HepG2 (cell line): Measurements from ENCODE around the gene MATN1. TPM values are rescaled to one million over a fixed set of nuclear protein-coding genes. Genes with fewer than 3 reads are reported as not detected.

Experiments used
- ARNT ChIP-seq: fragments of 450-650 bp; IDR thresholded peaks from 2 replicates; pipeline ENCODE4 v1.6.1; 2017
- CCDC6 ChIP-seq: sonication (generic); formaldehyde crosslinking; IDR thresholded peaks from 2 replicates; pipeline ENCODE4 v1.8.1; 2022; ENCODE audit warnings: mild to moderate bottlenecking, missing genetic modification reagents, moderate library complexity
- EZH2 ChIP-seq: conservative IDR thresholded peaks from 2 replicates; pipeline ENCODE4 v1.6.1; 2012; ENCODE audit warnings: mild to moderate bottlenecking, low read depth, low read length, moderate library complexity
- GABPB1 ChIP-seq: IDR thresholded peaks from 2 replicates; pipeline ENCODE4 v1.6.1; 2016; ENCODE audit warnings: mild to moderate bottlenecking, missing genetic modification reagents, moderate library complexity, missing compliant biosample characterization
- KDM1A ChIP-seq: IDR thresholded peaks from 2 replicates; pipeline ENCODE4 v1.6.1; 2016; ENCODE audit warnings: missing compliant biosample characterization
- NAIF1 ChIP-seq: sonication (generic); formaldehyde crosslinking; IDR thresholded peaks from 2 replicates; pipeline ENCODE4 v1.5.0; 2020; ENCODE audit warnings: mild to moderate bottlenecking, missing genetic modification reagents, borderline replicate concordance
- ZBTB43 ChIP-seq: sonication (generic); formaldehyde crosslinking; conservative IDR thresholded peaks from 2 replicates; pipeline ENCODE4 v1.4.0; 2020; ENCODE audit warnings: missing genetic modification reagents
- ZNF572 ChIP-seq: sonication (generic); formaldehyde crosslinking; IDR thresholded peaks from 2 replicates; pipeline ENCODE4 v1.5.1; 2020; ENCODE audit warnings: mild to moderate bottlenecking, missing genetic modification reagents
- ZNF616 ChIP-seq: sonication (generic); formaldehyde crosslinking; IDR thresholded peaks from 2 replicates; pipeline ENCODE4 v1.5.0; 2020; ENCODE audit warnings: low read depth, mild to moderate bottlenecking, missing genetic modification reagents
- ZNF7 ChIP-seq: IDR thresholded peaks from 2 replicates; pipeline ENCODE4 v1.6.1; 2016; ENCODE audit warnings: missing biosample characterization, missing genetic modification reagents
- polyA plus RNA-seq, 8 experiments: library from polyadenylated mRNA; depleted of rRNA in 3 of 8; stranded (reverse) in 7 of 8; unstranded in 1 of 8; fragments of >200 nt; fragmentation: Illumina TruSeq in 4 of 8; extraction: Trizol in 4 of 8; gene quantifications; 2 replicates each; pipeline versions ENCODE4 v1.2.1 to v1.2.3, GENCODE V29; 2011 to 2016; ENCODE audit warnings: low read depth in 4 of 8, missing spikeins in 1 of 8, mixed read lengths in 1 of 8; ENCODE audit not compliant: insufficient read depth in 1 of 8
- total RNA-seq, 5 experiments: library from RNA; depleted of rRNA; stranded (reverse); fragments of >200 nt; fragmentation: Illumina TruSeq; extraction: Trizol; gene quantifications; 2 replicates each; pipeline ENCODE4 v1.2.3, GENCODE V29; 2016; ENCODE audit warnings: low read depth in 1 of 5
- TF ChIP-seq, protein P1 (sequence below), 2 experiments: sonication (generic) in 1 of 2; formaldehyde crosslinking in 1 of 2; IDR thresholded peaks; 2 replicates each; pipeline versions ENCODE4 v1.6.1 to v1.9.0; 2014 to 2022; ENCODE audit warnings: antibody characterized with exemption in 1 of 2, borderline replicate concordance in 1 of 2, inconsistent platforms in 1 of 2, low read depth in 1 of 2, missing genetic modification reagents in 1 of 2

The MATN1 gene
- total and polyA plus RNA-seq, 2 of the 13 experiments (the other 11 are each of a cell fraction or from before 2014, with no cell fraction given): 0.04 to 0.05 TPM

DNA sequence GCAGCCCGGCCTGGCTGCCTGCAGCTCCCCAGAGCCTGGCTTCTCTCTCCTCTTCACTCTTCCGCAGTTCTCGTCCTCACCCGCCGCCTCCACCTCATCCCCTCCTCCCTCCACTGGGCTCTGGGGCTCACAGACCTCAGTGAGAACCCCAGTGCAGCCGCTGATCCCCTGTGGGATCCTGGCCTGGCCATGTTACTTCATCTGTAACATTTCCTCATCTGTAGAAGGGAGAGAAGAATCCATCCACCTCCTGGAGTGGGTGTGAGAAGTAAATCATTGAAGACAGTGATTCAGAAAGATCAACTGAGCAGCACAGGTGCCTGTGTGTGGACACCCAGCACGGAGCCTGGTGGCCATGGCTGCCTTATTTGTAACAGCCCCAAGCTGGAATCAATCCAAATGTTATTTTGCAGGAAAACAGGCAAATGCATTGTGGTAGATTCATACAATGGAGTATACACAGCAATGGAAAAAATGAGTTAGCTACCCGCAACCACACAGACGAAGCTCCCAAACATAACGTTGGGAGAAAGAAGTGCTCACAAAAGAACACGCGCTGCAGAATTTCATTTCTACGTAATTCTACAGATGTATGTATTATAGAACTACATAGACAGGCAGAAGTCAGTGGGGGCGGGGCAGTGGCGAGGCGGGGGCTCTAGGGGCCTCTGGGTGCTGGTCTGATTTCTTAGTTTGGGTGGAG lies 25.5 kb upstream of the MATN1 start (continued):
- TF ChIP-seq KDM1A (CRISPR knock-in tag) (no peak), ZBTB43 (CRISPR knock-in tag) (no peak), ZNF572 (CRISPR knock-in tag) (no peak), ZNF616 (CRISPR knock-in tag) (no peak), ARNT (no peak), NAIF1 (no peak), CCDC6 (CRISPR knock-in tag) (no peak), GABPB1 (CRISPR knock-in tag) (no peak), ZNF7 (CRISPR knock-in tag) (no peak), EZH2 (no peak)
- TF ChIP-seq, protein P1, sequence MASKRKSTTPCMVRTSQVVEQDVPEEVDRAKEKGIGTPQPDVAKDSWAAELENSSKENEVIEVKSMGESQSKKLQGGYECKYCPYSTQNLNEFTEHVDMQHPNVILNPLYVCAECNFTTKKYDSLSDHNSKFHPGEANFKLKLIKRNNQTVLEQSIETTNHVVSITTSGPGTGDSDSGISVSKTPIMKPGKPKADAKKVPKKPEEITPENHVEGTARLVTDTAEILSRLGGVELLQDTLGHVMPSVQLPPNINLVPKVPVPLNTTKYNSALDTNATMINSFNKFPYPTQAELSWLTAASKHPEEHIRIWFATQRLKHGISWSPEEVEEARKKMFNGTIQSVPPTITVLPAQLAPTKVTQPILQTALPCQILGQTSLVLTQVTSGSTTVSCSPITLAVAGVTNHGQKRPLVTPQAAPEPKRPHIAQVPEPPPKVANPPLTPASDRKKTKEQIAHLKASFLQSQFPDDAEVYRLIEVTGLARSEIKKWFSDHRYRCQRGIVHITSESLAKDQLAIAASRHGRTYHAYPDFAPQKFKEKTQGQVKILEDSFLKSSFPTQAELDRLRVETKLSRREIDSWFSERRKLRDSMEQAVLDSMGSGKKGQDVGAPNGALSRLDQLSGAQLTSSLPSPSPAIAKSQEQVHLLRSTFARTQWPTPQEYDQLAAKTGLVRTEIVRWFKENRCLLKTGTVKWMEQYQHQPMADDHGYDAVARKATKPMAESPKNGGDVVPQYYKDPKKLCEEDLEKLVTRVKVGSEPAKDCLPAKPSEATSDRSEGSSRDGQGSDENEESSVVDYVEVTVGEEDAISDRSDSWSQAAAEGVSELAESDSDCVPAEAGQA (IDR thresholded peaks at IDR 0.05; ENCODE audit: low read depth): no peak
- TF ChIP-seq, protein P1 (CRISPR knock-in tag; IDR thresholded peaks at IDR 0.05; ENCODE audit: borderline replicate concordance): no peak
